GM23338 (cell line): ENCODE measurements around the gene PSMD14. TPM values are rescaled to one million over a fixed set of nuclear protein-coding genes. Genes with fewer than 3 reads are reported as not detected.

Source experiments
- ATAC-seq: fragments of 200-7000 bp; cut with Tn5 transposase; 3 replicates; pipeline ENCODE4 v1.9.1; 2020
- DNase-seq: peaks from one replicate; pipeline ENCODE4 v3.0.0-alpha.2; 2015; ENCODE audit warnings: low spot score
- H2AFZ ChIP-seq: fragments of 200-600 bp; sonication (generic); 2 replicates; pipeline ENCODE4 v1.8.0; 2016; ENCODE audit warnings: antibody characterized with exemption, mild to moderate bottlenecking, moderate library complexity
- H3F3A ChIP-seq: fragments of 200-600 bp; sonication (generic); replicated peaks from 2 replicates; pipeline ENCODE4 v1.8.0; 2017; ENCODE audit warnings: antibody characterized with exemption, mixed run types, low read depth
- H3K27ac ChIP-seq: fragments of 200-600 bp; sonication (generic); 2 replicates; pipeline ENCODE4 v1.6.1; 2016; ENCODE audit warnings: low read depth
- H3K27me3 ChIP-seq: fragments of 200-600 bp; sonication (generic); 2 replicates; pipeline ENCODE4 v1.8.0; 2016; ENCODE audit warnings: mild to moderate bottlenecking, mixed run types, moderate library complexity; ENCODE audit not compliant: insufficient read depth
- H3K36me3 ChIP-seq: fragments of 200-600 bp; sonication (generic); 2 replicates; pipeline ENCODE4 v1.8.0; 2016; ENCODE audit warnings: mild to moderate bottlenecking; ENCODE audit not compliant: insufficient read depth
- H3K4me1 ChIP-seq: fragments of 200-600 bp; sonication (generic); 2 replicates; pipeline ENCODE4 v1.8.0; 2016; ENCODE audit warnings: mild to moderate bottlenecking, moderate library complexity; ENCODE audit not compliant: insufficient read depth
- H3K4me2 ChIP-seq: fragments of 200-600 bp; sonication (generic); 2 replicates; pipeline ENCODE4 v1.7.1; 2017; ENCODE audit warnings: mixed run types
- H3K4me3 ChIP-seq: fragments of 200-600 bp; sonication (generic); 2 replicates; pipeline ENCODE4 v1.6.1; 2016; ENCODE audit warnings: mixed run types
- H3K79me2 ChIP-seq: fragments of 200-600 bp; sonication (generic); replicated peaks from 2 replicates; pipeline ENCODE4 v1.8.0; 2017; ENCODE audit warnings: mild to moderate bottlenecking; ENCODE audit not compliant: insufficient read depth
- H3K9me2 ChIP-seq: fragments of 200-600 bp; sonication (generic); 2 replicates; pipeline ENCODE4 v1.8.0; 2017; ENCODE audit not compliant: insufficient read depth
- H4K20me1 ChIP-seq: fragments of 200-600 bp; sonication (generic); replicated peaks from 2 replicates; pipeline ENCODE4 v1.8.0; 2017; ENCODE audit warnings: mild to moderate bottlenecking; ENCODE audit not compliant: insufficient read depth
- H3K27ac Mint-ChIP-seq: 2 replicates; pipeline ENCODE4 v1.8.0; 2020; ENCODE audit warnings: inconsistent platforms, mild to moderate bottlenecking, moderate library complexity, mixed read lengths
- H3K27me3 Mint-ChIP-seq: 3 replicates; pipeline ENCODE4 v1.8.0; 2022; ENCODE audit warnings: low read depth, mild to moderate bottlenecking, moderate library complexity, mixed read lengths, inconsistent platforms; ENCODE audit not compliant: insufficient read depth, poor library complexity
- H3K36me3 Mint-ChIP-seq: 3 replicates; pipeline ENCODE4 v1.8.0; 2021; ENCODE audit warnings: low read depth, mild to moderate bottlenecking, inconsistent platforms, moderate library complexity, mixed read lengths
- H3K4me1 Mint-ChIP-seq: 3 replicates; pipeline ENCODE4 v1.8.0; 2020; ENCODE audit warnings: mild to moderate bottlenecking, inconsistent platforms, mixed read lengths
- H3K4me3 Mint-ChIP-seq: 3 replicates; pipeline ENCODE4 v1.8.0; 2021; ENCODE audit warnings: moderate library complexity, mild to moderate bottlenecking, inconsistent platforms, mixed read lengths
- H3K9me3 Mint-ChIP-seq: 3 replicates; pipeline ENCODE4 v1.8.0; 2020; ENCODE audit warnings: moderate library complexity, mild to moderate bottlenecking, inconsistent platforms, mixed read lengths
- CREB1 ChIP-seq: fragments of 250-450 bp; sonication (Bioruptor Pico); IDR thresholded peaks from 2 replicates; pipeline ENCODE4 v1.5.0; 2020; ENCODE audit warnings: low read depth, mild to moderate bottlenecking, moderate library complexity
- CTCF ChIP-seq, 2 experiments: fragments of 200-600 bp in 1 of 2; sonication (generic) in 1 of 2; conservative IDR thresholded peaks; 2 replicates each; pipeline versions ENCODE4 v1.5.1 to v1.6.1; 2016 to 2017; ENCODE audit warnings: antibody characterized with exemption in 2 of 2, low read depth in 2 of 2, mild to moderate bottlenecking in 2 of 2, moderate library complexity in 1 of 2
- ETS1 ChIP-seq: IDR thresholded peaks from 2 replicates; pipeline ENCODE4 v1.6.1; 2016; ENCODE audit warnings: antibody characterized with exemption
- EZH2 ChIP-seq: fragments of 200-600 bp; sonication (generic); IDR thresholded peaks from one replicate; pipeline ENCODE4 v1.8.0; 2017; ENCODE audit warnings: antibody characterized with exemption, mild to moderate bottlenecking, low read depth; ENCODE audit not compliant: unreplicated experiment
- EZH2phosphoT487 ChIP-seq: fragments of 200-600 bp; sonication (generic); IDR thresholded peaks from one replicate; pipeline ENCODE4 v1.8.1; 2018; ENCODE audit warnings: antibody characterized with exemption; ENCODE audit not compliant: unreplicated experiment
- JUNB ChIP-seq: IDR thresholded peaks from one replicate; pipeline ENCODE4 v1.6.1; 2016; ENCODE audit warnings: antibody characterized with exemption; ENCODE audit not compliant: unreplicated experiment
- NANOG ChIP-seq: IDR thresholded peaks from 2 replicates; pipeline ENCODE4 v1.6.1; 2016; ENCODE audit warnings: antibody characterized with exemption, borderline replicate concordance
- POLR2AphosphoS5 ChIP-seq: IDR thresholded peaks from 2 replicates; pipeline ENCODE4 v1.6.1; 2016; ENCODE audit warnings: antibody characterized with exemption, low read depth
- REST ChIP-seq: IDR thresholded peaks from one replicate; pipeline ENCODE4 v1.6.1; 2018; ENCODE audit warnings: antibody characterized with exemption; ENCODE audit not compliant: unreplicated experiment
- STAT1 ChIP-seq: IDR thresholded peaks from one replicate; pipeline ENCODE4 v1.6.1; 2016; ENCODE audit warnings: antibody characterized with exemption; ENCODE audit not compliant: unreplicated experiment
- ZNF331 ChIP-seq: fragments of 250-450 bp; sonication (Bioruptor Pico); IDR thresholded peaks from 2 replicates; pipeline ENCODE4 v1.5.0; 2020; ENCODE audit warnings: low read depth, mild to moderate bottlenecking, moderate library complexity
- ZNF462 ChIP-seq: fragments of 250-450 bp; sonication (Bioruptor Pico); IDR thresholded peaks from 2 replicates; pipeline ENCODE4 v1.5.0; 2020; ENCODE audit warnings: mild to moderate bottlenecking, moderate library complexity
- polyA plus RNA-seq: library from polyadenylated mRNA; unstranded; fragments of >200 nt; fragmentation: Nextera tagmentation; extraction: Ambion mirVana; gene quantifications from 2 replicates; pipeline ENCODE4 v1.2.1, GENCODE V29; 2016
- total RNA-seq: library from RNA; depleted of rRNA; stranded (reverse); fragments of >200 nt; shearing (Covaris generic); gene quantifications from 2 replicates; pipeline ENCODE4 v1.2.3, GENCODE V29; 2014

PSMD14 gene
- total and polyA plus RNA-seq, 2 experiments from 2014 or later, result 92.2 to 123 TPM

- TF ChIP-seq ZNF462 (CRISPR knock-in tag), result no peak
- no peak for TF ChIP-seq JUNB
- TF ChIP-seq NANOG, result no peak
- no peak for TF ChIP-seq EZH2
- no peak for TF ChIP-seq STAT1
- TF ChIP-seq POLR2AphosphoS5, result no peak
- TF ChIP-seq EZH2phosphoT487, result no peak
- TF ChIP-seq ETS1, result no peak
These were observed 549 bp upstream of the PSMD14 start (continued) for GRCh38 chr2:161307676-161308075.

- H3K36me3 ChIP-seq, result no peaks in the 10 kb centered on the region
- no peak overlapping the region for H2AFZ ChIP-seq
- peaks cover 40% of the 10 kb centered on the region for H4K20me1 ChIP-seq
- ATAC-seq (no peak), DNase-seq (no peak)
- H3K27me3 ChIP-seq, result no peaks in the 10 kb centered on the region
- H3K4me3 ChIP-seq, result no peak overlapping the region
- no peak overlapping the region for H3K4me2 ChIP-seq
- no peaks in the 10 kb centered on the region for H3F3A ChIP-seq
- peaks cover 12% of the 10 kb centered on the region; the same call in 1 of the 2 replicates for H3K4me1 ChIP-seq
- Mint-ChIP-seq H3K4me1 (peaks cover 21% of the 10 kb centered on the region), H3K27ac (no peak overlapping the region), H3K4me3 (no peak overlapping the region), H3K9me3 (no peaks in the 10 kb centered on the region), H3K27me3 (no peaks in the 10 kb centered on the region), H3K36me3 (peaks cover 16% of the 10 kb centered on the region)
- H3K79me2 ChIP-seq, result peaks cover 96% of the 10 kb centered on the region
- no peak overlapping the region for H3K27ac ChIP-seq
- no peaks in the 10 kb centered on the region for H3K9me2 ChIP-seq
- TF ChIP-seq ZNF331 (CRISPR knock-in tag) (no peak), ETS1 (no peak), POLR2AphosphoS5 (no peak), CTCF (conservative IDR thresholded peaks at IDR 0.05; ENCODE audit: low read depth in 2 of 2) (no peak), JUNB (no peak), CREB1 (CRISPR knock-in tag) (no peak), EZH2 (no peak), EZH2phosphoT487 (no peak), REST (no peak)
These were observed 4.8 kb downstream of the PSMD14 start for GRCh38 chr2:161312996-161313395.
